HepG2 (cell line): ENCODE measurements around the gene TACO1. TPM values are rescaled to one million over a fixed set of nuclear protein-coding genes. Genes with fewer than 3 reads are reported as not detected.

Experiments
- AHR ChIP-seq: IDR thresholded peaks from 2 replicates; pipeline ENCODE4 v1.6.1; 2018; ENCODE audit warnings: missing genetic modification reagents, missing compliant biosample characterization
- ATM ChIP-seq: fragments of 450-650 bp; IDR thresholded peaks from 2 replicates; pipeline ENCODE4 v1.7.1; 2017; ENCODE audit warnings: mild to moderate bottlenecking, borderline replicate concordance
- DNMT3B ChIP-seq: conservative IDR thresholded peaks from 2 replicates; pipeline ENCODE4 v1.6.1; 2016; ENCODE audit warnings: missing biosample characterization, control low read depth
- EP300 ChIP-seq, 3 experiments: sonication (generic) in 1 of 3; formaldehyde crosslinking in 1 of 3; IDR thresholded peaks; 2 replicates each; pipeline versions ENCODE4 v1.5.1 to v1.6.1; 2011 to 2020; ENCODE audit warnings: low read depth in 2 of 3, low read length in 2 of 3, borderline replicate concordance in 1 of 3, improper control_type of control experiment in 1 of 3, mild to moderate bottlenecking in 1 of 3, missing genetic modification reagents in 1 of 3, moderate library complexity in 1 of 3
- GATAD2A ChIP-seq: IDR thresholded peaks from 2 replicates; pipeline ENCODE4 v1.6.1; 2016
- HES4 ChIP-seq: sonication (generic); formaldehyde crosslinking; IDR thresholded peaks from 2 replicates; pipeline ENCODE4 v1.9.0; 2021; ENCODE audit warnings: mild to moderate bottlenecking, missing genetic modification reagents, borderline replicate concordance
- KLF15 ChIP-seq: sonication (generic); formaldehyde crosslinking; IDR thresholded peaks from 2 replicates; pipeline ENCODE4 v1.8.1; 2023; ENCODE audit warnings: borderline replicate concordance, mild to moderate bottlenecking, inconsistent platforms, missing genetic modification reagents, mixed read lengths
- MBD4 ChIP-seq: IDR thresholded peaks from 2 replicates; pipeline ENCODE4 v1.6.1; 2012; ENCODE audit warnings: low read length, inconsistent platforms, borderline replicate concordance
- NCOA1 ChIP-seq: sonication (generic); formaldehyde crosslinking; IDR thresholded peaks from 2 replicates; pipeline ENCODE4 v1.9.0; 2021; ENCODE audit warnings: missing genetic modification reagents
- NKX3-1 ChIP-seq: sonication (generic); formaldehyde crosslinking; IDR thresholded peaks from 2 replicates; pipeline ENCODE4 v1.5.0; 2020; ENCODE audit warnings: missing genetic modification reagents
- NR3C1 ChIP-seq: sonication (generic); formaldehyde crosslinking; IDR thresholded peaks from 2 replicates; pipeline ENCODE4 v1.4.0; 2020; ENCODE audit warnings: missing genetic modification reagents
- PLRG1 ChIP-seq: fragments of 450-650 bp; conservative IDR thresholded peaks from 2 replicates; pipeline ENCODE4 v1.6.1; 2016
- SATB2 ChIP-seq: sonication (generic); formaldehyde crosslinking; IDR thresholded peaks from 2 replicates; pipeline ENCODE4 v1.5.0; 2020; ENCODE audit warnings: missing genetic modification reagents
- SCMH1 ChIP-seq: sonication (generic); formaldehyde crosslinking; IDR thresholded peaks from 2 replicates; pipeline ENCODE4 v1.9.0; 2021; ENCODE audit warnings: missing genetic modification reagents, mild to moderate bottlenecking, borderline replicate concordance
- SIN3B ChIP-seq: fragments of 150-350 bp; IDR thresholded peaks from 2 replicates; pipeline ENCODE4 v1.6.1; 2014; ENCODE audit warnings: low read length
- SNRNP70 ChIP-seq: fragments of 200-400 bp; formaldehyde crosslinking; IDR thresholded peaks from 2 replicates; pipeline ENCODE4 v1.6.1; 2017; ENCODE audit warnings: mild to moderate bottlenecking, low read depth, low read length, moderate library complexity
- ZNF136 ChIP-seq: sonication (generic); formaldehyde crosslinking; IDR thresholded peaks from 2 replicates; pipeline ENCODE4 v1.8.1; 2022; ENCODE audit warnings: low read depth, mild to moderate bottlenecking, moderate library complexity, missing genetic modification reagents
- ZNF251 ChIP-seq: sonication (generic); formaldehyde crosslinking; IDR thresholded peaks from 2 replicates; pipeline ENCODE4 v1.9.0; 2021; ENCODE audit warnings: mild to moderate bottlenecking, missing genetic modification reagents
- ZNF468 ChIP-seq: sonication (generic); formaldehyde crosslinking; IDR thresholded peaks from 2 replicates; pipeline ENCODE4 v1.8.0; 2022; ENCODE audit warnings: mild to moderate bottlenecking, moderate library complexity, missing genetic modification reagents
- ZNF790 ChIP-seq: sonication (generic); formaldehyde crosslinking; IDR thresholded peaks from 2 replicates; pipeline ENCODE4 v1.8.0; 2022; ENCODE audit warnings: missing genetic modification reagents, mild to moderate bottlenecking, borderline replicate concordance
- polyA plus RNA-seq, 8 experiments: library from polyadenylated mRNA; depleted of rRNA in 3 of 8; stranded (reverse) in 7 of 8; unstranded in 1 of 8; fragments of >200 nt; fragmentation: Illumina TruSeq in 4 of 8; extraction: Trizol in 4 of 8; gene quantifications; 2 replicates each; pipeline versions ENCODE4 v1.2.1 to v1.2.3, GENCODE V29; 2011 to 2016; ENCODE audit warnings: low read depth in 4 of 8, missing spikeins in 1 of 8, mixed read lengths in 1 of 8; ENCODE audit not compliant: insufficient read depth in 1 of 8
- total RNA-seq, 5 experiments: library from RNA; depleted of rRNA; stranded (reverse); fragments of >200 nt; fragmentation: Illumina TruSeq; extraction: Trizol; gene quantifications; 2 replicates each; pipeline ENCODE4 v1.2.3, GENCODE V29; 2016; ENCODE audit warnings: low read depth in 1 of 5
- TF ChIP-seq, protein P1 (sequence below): sonication (generic); formaldehyde crosslinking; IDR thresholded peaks from 2 replicates; pipeline ENCODE4 v1.9.0; 2022; ENCODE audit warnings: missing genetic modification reagents, mild to moderate bottlenecking, borderline replicate concordance
- TF ChIP-seq, protein P2 (sequence below): sonication (generic); formaldehyde crosslinking; IDR thresholded peaks from 2 replicates; pipeline ENCODE4 v1.5.1; 2020; ENCODE audit warnings: mild to moderate bottlenecking, moderate library complexity, missing genetic modification reagents
- TF ChIP-seq, protein P3 (sequence below): sonication (generic); formaldehyde crosslinking; IDR thresholded peaks from 2 replicates; pipeline ENCODE4 v1.8.1; 2023; ENCODE audit warnings: mild to moderate bottlenecking, inconsistent platforms, moderate library complexity, missing genetic modification reagents, borderline replicate concordance
- TF ChIP-seq, protein P4 (sequence below): sonication (generic); formaldehyde crosslinking; IDR thresholded peaks from 2 replicates; pipeline ENCODE4 v1.5.1; 2020; ENCODE audit warnings: mild to moderate bottlenecking, missing genetic modification reagents, borderline replicate concordance

Gene TACO1
- total and polyA plus RNA-seq, 2 of the 13 experiments (the other 11 are each of a cell fraction or from before 2014, with no cell fraction given) = 34.7 to 53.6 TPM

DNA sequence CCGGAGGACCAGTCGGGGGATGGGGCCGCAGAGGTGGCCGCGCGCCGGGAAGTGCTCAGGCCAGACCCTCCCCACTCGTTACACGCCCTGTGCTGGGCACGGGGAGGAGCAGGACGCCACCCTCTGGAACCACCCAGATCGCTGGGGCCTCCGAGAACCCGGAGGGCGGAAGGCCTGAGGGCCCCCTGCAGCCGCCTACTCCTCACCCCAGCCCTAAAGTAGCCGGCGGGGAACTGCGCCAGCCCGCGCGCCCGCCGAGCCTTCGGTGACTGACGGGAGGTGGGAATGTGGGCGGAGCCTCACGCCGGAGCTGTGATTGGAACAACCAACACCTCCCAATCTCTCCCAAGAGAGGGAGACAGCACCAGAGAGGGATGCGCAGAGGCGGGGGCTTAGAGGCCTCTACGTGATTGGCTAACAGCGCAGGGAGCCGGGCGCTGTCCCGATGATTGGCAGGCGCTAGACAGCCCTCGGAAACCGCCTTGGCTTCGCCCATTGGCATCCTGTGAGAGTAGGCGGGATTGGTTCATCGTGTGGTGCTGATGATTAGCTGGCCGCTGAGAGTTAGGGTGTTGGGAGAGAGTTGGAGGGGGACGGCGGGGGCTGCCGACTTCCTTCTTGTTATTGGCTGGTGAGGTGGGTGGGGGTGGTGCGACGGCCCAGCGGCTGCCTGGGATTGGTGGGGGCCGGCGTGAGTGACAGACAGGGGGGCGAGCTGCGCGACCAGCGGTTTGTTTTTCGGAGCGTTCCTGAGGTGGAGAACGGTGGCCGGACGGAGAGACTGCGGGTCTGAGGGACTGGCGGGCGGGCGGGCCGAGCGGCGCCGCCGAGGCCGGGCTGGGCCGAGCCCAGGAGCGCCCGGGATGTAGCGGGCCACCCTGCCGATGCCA lies 21.2 kb downstream of the TACO1 start, which contains the start of gene MAP3K3 (continued):
- TF ChIP-seq, protein P1, sequence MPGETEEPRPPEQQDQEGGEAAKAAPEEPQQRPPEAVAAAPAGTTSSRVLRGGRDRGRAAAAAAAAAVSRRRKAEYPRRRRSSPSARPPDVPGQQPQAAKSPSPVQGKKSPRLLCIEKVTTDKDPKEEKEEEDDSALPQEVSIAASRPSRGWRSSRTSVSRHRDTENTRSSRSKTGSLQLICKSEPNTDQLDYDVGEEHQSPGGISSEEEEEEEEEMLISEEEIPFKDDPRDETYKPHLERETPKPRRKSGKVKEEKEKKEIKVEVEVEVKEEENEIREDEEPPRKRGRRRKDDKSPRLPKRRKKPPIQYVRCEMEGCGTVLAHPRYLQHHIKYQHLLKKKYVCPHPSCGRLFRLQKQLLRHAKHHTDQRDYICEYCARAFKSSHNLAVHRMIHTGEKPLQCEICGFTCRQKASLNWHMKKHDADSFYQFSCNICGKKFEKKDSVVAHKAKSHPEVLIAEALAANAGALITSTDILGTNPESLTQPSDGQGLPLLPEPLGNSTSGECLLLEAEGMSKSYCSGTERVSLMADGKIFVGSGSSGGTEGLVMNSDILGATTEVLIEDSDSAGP (CRISPR knock-in tag) = peak; percentile 95
- TF ChIP-seq MBD4 = no peak
- peak; percentile 40; the same call in 1 of the 2 replicates for TF ChIP-seq SIN3B
- TF ChIP-seq, protein P2, sequence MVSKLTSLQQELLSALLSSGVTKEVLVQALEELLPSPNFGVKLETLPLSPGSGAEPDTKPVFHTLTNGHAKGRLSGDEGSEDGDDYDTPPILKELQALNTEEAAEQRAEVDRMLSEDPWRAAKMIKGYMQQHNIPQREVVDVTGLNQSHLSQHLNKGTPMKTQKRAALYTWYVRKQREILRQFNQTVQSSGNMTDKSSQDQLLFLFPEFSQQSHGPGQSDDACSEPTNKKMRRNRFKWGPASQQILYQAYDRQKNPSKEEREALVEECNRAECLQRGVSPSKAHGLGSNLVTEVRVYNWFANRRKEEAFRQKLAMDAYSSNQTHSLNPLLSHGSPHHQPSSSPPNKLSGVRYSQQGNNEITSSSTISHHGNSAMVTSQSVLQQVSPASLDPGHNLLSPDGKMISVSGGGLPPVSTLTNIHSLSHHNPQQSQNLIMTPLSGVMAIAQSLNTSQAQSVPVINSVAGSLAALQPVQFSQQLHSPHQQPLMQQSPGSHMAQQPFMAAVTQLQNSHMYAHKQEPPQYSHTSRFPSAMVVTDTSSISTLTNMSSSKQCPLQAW (CRISPR knock-in tag) = peak; percentile 92
- TF ChIP-seq HES4 (CRISPR knock-in tag) = no peak; the same call in 1 of the 2 replicates
- TF ChIP-seq SATB2 (CRISPR knock-in tag) = no peak
- TF ChIP-seq PLRG1 = no peak
- TF ChIP-seq SNRNP70 = no peak
- peak; percentile 64; the same call in 1 of the 2 replicates for TF ChIP-seq KLF15 (CRISPR knock-in tag)
- TF ChIP-seq NKX3-1 (CRISPR knock-in tag) = no peak
- TF ChIP-seq, protein P3, sequence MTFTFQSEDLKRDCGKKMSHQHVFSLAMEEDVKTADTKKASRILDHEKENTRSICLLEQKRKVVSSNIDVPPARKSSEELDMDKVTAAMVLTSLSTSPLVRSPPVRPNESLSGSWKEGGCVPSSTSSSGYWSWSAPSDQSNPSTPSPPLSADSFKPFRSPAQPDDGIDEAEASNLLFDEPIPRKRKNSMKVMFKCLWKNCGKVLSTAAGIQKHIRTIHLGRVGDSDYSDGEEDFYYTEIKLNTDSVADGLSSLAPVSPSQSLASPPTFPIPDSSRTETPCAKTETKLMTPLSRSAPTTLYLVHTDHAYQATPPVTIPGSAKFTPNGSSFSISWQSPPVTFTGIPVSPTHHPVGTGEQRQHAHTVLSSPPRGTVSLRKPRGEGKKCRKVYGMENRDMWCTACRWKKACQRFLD (CRISPR knock-in tag) = peak; percentile 87
- no peak for TF ChIP-seq ATM
- no peak for TF ChIP-seq SCMH1 (CRISPR knock-in tag)
- TF ChIP-seq NR3C1 (CRISPR knock-in tag) = no peak
- no peak for TF ChIP-seq EP300 (IDR thresholded peaks at IDR 0.05; ENCODE audit: low read depth in 2 of 2, low read length in 2 of 2)
- TF ChIP-seq EP300 (CRISPR knock-in tag; IDR thresholded peaks at IDR 0.05; ENCODE audit: borderline replicate concordance) = 0 out of 2 replicates have a peak, but pooled peaks have one; percentile 19
- TF ChIP-seq DNMT3B (CRISPR knock-in tag) = no peak
- peak; percentile 69 for TF ChIP-seq GATAD2A
- TF ChIP-seq ZNF468 (CRISPR knock-in tag) = no peak
- TF ChIP-seq ZNF790 = no peak
- peak; percentile 57; the same call in 1 of the 2 replicates for TF ChIP-seq ZNF251
- TF ChIP-seq ZNF136 (CRISPR knock-in tag) = no peak
- no peak for TF ChIP-seq NCOA1 (CRISPR knock-in tag)
- TF ChIP-seq, protein P4, sequence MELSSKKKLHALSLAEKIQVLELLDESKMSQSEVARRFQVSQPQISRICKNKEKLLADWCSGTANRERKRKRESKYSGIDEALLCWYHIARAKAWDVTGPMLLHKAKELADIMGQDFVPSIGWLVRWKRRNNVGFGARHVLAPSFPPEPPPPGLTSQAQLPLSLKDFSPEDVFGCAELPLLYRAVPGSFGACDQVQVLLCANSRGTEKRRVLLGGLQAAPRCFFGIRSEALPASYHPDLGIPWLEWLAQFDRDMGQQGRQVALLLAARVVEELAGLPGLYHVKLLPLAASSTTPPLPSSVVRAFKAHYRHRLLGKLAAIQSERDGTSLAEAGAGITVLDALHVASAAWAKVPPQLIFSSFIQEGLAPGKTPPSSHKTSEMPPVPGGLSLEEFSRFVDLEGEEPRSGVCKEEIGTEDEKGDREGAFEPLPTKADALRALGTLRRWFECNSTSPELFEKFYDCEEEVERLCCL (CRISPR knock-in tag) = 0 out of 2 replicates have a peak, but pooled peaks have one; percentile 86
- 0 out of 2 replicates have a peak, but pooled peaks have one; percentile 81 for TF ChIP-seq AHR
